ENCODE measurements around the gene SLC15A4. TPM values are rescaled to one million over a fixed set of nuclear protein-coding genes. Genes with fewer than 3 reads are reported as not detected.
"Not testable (repeated sequence)": the region's sequence is repeated elsewhere in the genome, so short reads cannot be mapped to it uniquely, and the experiment has no call there.

Gene SLC15A4
- total RNA-seq, 1 donor: 49.2 TPM

DNA sequence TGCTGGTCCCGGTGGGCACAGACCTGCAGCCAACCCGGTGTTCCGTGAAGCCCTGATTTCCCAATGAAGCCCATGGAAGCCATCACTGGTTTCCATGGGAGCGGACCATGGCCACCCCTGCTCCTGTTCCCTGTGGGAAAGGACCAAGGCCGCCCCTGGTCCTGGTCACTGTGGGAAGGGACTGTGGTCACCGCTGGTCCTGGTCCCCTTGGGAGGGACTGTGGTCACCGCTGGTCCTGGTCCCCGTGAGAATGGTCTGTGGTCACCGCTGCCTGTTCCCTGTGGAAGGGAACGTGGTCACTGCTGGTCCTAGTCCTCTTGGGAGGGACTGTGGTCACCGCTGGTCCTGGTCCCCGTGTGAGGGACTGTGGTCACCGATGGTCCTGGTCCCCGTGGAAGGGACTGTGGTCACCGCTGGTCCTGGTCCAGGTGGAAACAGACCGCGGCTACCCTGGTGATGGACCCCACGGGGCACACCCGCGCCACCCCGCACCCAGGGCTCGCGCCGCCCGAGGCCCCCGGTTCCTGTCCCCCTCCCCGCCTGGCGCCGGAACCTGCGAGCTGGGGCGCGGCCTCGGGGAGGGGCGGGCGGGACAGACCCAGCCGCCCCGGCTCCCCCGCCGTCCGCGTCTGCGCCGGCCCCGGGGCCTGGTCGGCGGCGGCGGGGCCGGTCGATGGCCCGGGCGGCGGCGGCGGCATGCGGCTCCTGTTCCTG lies 29.3 kb upstream of the SLC15A4 start, which contains the start of gene GLT1D1:
Gene GLT1D1, plus strand, starts transcription at position 594 of the 715 bp plus-strand sequence. Its CDS starts 104 bp downstream, at position 698.
- no peak for DNase-seq (ENCODE audit: low read depth)
- no peak within 1 kb of the TSS for H3K4me3 ChIP-seq (ENCODE audit: low read depth, low read length)
- TF ChIP-seq, protein P1, sequence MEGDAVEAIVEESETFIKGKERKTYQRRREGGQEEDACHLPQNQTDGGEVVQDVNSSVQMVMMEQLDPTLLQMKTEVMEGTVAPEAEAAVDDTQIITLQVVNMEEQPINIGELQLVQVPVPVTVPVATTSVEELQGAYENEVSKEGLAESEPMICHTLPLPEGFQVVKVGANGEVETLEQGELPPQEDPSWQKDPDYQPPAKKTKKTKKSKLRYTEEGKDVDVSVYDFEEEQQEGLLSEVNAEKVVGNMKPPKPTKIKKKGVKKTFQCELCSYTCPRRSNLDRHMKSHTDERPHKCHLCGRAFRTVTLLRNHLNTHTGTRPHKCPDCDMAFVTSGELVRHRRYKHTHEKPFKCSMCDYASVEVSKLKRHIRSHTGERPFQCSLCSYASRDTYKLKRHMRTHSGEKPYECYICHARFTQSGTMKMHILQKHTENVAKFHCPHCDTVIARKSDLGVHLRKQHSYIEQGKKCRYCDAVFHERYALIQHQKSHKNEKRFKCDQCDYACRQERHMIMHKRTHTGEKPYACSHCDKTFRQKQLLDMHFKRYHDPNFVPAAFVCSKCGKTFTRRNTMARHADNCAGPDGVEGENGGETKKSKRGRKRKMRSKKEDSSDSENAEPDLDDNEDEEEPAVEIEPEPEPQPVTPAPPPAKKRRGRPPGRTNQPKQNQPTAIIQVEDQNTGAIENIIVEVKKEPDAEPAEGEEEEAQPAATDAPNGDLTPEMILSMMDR (IDR thresholded peaks at IDR 0.05; ENCODE audit: insufficient read depth, low read depth, low read length): no peak

DNA sequence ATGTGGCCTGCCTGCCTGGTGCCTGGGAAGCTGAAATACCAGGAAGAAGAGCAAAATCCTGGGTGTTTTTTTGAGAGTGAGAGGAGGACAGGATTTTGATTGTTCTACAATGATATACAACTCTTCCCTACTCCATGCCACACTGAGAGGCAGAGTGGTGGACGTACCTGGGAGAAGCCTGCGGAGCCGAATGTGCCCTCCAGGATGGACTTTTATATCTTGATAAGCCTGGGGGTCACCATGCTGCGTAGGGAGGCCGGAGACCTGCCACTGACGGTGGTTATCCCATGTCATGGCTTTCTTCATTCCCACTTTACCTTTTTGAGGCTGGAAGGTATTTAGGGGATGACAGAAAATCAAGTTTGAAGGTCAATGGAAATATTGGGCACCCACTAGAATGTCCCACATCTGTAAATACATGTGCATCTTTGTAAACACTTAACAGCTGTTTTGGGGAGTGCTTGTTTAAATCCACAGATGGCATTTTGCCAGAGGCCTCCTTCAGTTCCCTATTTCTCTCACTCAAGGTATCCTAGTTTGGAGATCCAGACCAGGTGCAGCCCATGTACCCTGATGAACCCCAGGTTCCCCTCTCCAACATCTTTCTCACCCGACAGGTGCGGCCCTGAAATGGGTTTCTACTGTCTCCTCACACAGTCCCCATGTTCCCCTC lies 28.4 kb upstream of the SLC15A4 start:
- TF ChIP-seq, protein P1 (IDR thresholded peaks at IDR 0.05; ENCODE audit: insufficient read depth, low read depth, low read length): no peak
- no peak for DNase-seq (ENCODE audit: low read depth)

DNA sequence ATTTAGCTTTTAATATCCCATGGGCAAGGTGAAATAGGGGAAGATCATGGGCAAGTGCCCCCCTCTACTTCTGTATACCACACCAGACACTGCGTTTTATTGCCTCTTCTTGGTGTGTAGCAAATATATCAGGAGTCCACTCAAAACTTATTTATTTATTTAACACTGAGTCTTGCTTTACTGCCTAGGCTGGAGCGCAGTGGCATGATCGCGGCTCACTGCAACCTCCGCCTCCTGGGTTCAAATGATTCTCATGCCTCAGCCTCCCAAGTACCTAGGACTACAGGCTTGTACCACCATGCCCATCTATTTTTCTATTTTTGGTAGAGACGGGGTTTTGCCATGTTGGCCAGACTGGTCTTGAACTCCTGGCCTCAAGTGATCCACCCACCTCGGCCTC lies 27.7 kb upstream of the SLC15A4 start:
- DNase-seq (ENCODE audit: low read depth); H3K4me3 ChIP-seq (ENCODE audit: low read depth, low read length): not testable (repeated sequence)

More for the DNA sequence above, 28.4 kb upstream of the SLC15A4 start:
- H3K4me3 ChIP-seq (ENCODE audit: low read depth, low read length): no peak overlapping the region

DNA sequence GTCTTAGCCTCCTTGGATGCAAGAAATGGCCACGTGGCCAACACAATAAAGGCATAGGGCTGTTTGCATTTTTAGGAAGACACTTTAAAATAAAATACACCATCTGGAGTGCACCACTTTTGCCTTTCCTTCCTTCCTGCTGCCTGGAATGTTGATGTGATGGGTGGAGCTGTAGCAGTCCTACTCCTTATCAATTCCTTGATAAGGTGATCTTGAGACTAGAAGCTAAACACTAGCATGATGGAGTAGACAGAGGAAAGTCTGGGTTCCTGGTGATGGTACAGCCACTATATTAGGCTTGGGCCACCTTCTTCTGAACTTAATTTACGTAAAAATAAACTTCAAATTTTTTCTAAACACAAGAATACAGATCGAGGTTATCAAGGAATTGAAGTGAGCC lies 26.6 kb upstream of the SLC15A4 start:
- TF ChIP-seq, protein P1 (IDR thresholded peaks at IDR 0.05; ENCODE audit: insufficient read depth, low read depth, low read length): no peak
- no peak for DNase-seq (ENCODE audit: low read depth)
- H3K4me3 ChIP-seq (ENCODE audit: low read depth, low read length): no peak overlapping the region

DNA sequence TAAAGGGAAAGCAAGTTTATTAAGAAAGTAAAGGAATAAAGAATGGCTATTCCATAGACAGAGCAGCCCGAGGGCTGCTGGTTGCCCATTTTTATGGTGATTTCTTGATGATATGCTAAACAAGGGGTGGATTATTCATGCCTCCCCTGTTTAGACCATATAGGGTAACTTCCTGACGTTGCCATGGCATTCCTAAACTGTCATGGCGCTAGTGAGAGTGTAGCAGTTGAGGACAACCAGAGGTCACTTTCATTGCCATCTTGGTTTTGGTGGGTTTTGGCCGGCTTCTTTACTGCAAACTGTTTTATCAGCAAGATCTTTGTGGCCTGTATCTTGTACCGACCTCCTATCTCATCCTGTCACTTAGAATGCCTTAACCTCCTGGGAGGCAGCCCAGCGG lies 26.0 kb upstream of the SLC15A4 start:
- H3K4me3 ChIP-seq (ENCODE audit: low read depth, low read length); DNase-seq (ENCODE audit: low read depth): not testable (repeated sequence)

DNA sequence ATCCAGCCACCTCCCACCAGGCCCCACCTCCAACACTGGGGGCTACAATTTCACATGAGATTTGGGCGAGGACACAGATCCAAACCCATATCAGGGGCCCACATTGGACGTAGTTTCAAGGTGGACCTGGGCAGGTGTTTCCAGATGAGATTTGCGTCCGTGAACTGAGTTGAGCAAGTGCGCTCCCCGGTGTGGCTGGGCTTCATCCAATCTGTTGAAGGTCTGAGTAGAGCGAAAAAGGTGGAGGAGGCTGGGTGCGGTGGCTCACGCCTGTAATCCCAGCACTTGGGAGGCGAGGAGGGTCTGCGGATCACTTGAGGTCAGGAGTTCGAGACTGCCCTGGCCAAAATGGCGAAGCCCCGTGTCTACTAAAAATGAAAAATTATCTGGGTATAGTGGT lies 24.6 kb upstream of the SLC15A4 start:
- no peak overlapping the region for H3K4me3 ChIP-seq (ENCODE audit: low read depth, low read length)
- TF ChIP-seq, protein P1 (IDR thresholded peaks at IDR 0.05; ENCODE audit: insufficient read depth, low read depth, low read length): no peak
- DNase-seq (ENCODE audit: low read depth): no peak

DNA sequence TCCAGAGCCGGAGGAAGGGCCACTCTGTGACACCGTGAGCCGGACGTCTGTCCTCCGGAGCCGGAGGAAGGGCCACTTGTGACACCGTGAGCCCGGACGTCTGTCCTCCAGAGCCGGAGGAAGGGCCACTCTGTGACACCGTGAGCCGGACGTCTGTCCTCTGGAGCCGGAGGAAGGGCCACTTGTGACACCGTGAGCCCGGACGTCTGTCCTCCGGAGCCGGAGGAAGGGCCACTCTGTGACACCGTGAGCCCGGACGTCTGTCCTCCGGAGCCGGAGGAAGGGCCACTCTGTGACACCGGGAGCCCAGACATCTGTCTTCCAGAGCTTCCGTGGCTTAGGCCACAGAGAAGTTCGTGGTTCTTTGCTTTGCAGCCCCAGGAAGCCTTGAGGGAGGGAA lies 22.9 kb upstream of the SLC15A4 start:
- DNase-seq (ENCODE audit: low read depth); H3K4me3 ChIP-seq (ENCODE audit: low read depth, low read length): not testable (repeated sequence)

DNA sequence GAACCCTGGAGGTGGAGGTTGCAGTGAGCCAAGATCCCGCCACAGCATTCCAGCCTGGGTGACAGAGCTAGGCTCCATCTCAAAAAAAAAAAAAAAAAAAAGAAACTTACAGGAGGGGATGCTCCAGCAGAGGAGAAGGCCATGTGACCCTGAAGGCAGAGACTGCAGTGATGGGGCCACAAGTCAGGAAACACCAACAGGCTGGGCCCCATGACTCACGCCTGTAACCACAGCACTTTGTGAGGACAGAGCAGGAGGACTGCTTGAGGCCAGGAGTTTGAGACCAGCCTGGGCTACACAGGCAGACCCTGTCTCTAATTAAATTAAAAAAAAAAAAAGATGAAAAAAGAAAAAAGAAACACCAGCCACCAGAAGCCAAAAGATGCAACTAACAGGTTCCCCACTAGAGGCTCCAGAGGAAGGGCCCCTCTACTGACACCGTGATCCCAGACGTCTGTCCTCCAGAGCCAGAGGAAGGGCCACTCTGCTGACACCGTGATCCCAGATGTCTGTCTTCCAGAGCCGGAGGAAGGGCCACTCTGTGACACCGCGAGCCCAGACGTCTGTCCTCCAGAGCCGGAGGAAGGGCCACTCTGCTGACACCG lies 20.4 kb upstream of the SLC15A4 start:
- TF ChIP-seq, protein P1 (IDR thresholded peaks at IDR 0.05; ENCODE audit: insufficient read depth, low read depth, low read length): no peak
- DNase-seq (ENCODE audit: low read depth): no peak
- H3K4me3 ChIP-seq (ENCODE audit: low read depth, low read length): no peak overlapping the region

Measured in fibroblast of villous mesenchyme (primary cell).